ENCODE results near the gene MPV17.

GRCh38 chr2:27353762-27354596 lies 31.1 kb upstream of the MPV17 start:
- no peak for TF ChIP-seq TAF1 (IDR thresholded peaks at IDR 0.05; ENCODE audit: borderline replicate concordance, low read depth, low read length)
- TF ChIP-seq POLR2A (IDR thresholded peaks at IDR 0.05; ENCODE audit: low read depth, low read length), result no peak
- no peak for TF ChIP-seq POLR2AphosphoS5 (IDR thresholded peaks at IDR 0.05; ENCODE audit: low read depth, low read length)
